Cardiac fibroblast (primary cell): ENCODE data around the gene SPRTN.

Experiments used
- DNase-seq, 2 donors: peaks; one replicate each; pipeline versions ENCODE4 v3.0.0 to v3.0.0-alpha.2; 2010; ENCODE audit warnings: low read depth in 2 of 2
- H3K4me3 ChIP-seq, 2 donors: replicated peaks in 1 of 2; 1 replicate in 1 of 2; 2 replicates in 1 of 2; pipeline ENCODE4 v1.5.1; 2011; ENCODE audit warnings: low read depth in 2 of 2, low read length in 2 of 2, mild to moderate bottlenecking in 2 of 2, moderate library complexity in 1 of 2
- CTCF ChIP-seq: IDR thresholded peaks from one replicate; pipeline ENCODE4 v1.5.1; 2011; ENCODE audit warnings: low read depth, mild to moderate bottlenecking, low read length, inconsistent platforms

The SPRTN gene

DNA sequence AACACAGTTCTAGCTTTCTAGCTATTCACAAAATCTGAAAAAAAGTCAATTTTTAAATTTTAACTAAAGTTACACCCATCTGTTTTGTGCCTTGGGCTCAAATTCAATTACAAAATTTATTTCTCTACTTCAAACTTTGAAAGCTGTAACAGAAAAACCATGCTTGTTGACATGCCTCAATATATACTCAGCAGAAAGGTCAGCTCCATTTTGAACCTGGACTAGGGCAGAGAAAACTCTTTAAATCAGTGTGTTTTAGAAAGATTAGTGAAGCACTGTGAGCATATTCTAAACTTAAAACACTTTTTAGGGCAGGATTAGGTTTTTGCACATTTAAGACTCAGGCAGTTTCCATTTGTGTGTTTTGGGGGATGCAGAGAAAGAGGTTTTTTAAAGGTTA lies 34.4 kb downstream of the SPRTN start:
- no peak overlapping the region for H3K4me3 ChIP-seq
- no peak for DNase-seq
- TF ChIP-seq CTCF: no peak

DNA sequence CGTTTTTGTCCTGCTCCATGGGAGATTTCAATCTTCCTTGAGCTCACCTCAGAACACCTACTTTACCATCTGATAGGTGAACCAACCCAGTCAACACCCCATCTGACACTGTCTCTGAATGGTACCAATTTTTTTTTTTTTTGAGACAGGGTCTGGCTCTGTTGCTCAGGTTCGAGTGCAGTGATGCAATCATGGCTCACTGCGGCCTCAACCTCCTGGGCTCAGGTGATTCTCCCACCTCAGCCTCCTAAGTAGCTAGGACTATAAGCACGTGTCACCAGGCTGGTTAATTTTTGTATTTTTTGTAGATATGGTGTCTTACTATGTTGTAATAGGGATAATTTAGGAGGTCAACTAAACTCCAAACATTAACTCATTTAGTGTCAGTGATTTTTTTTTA lies 36.3 kb downstream of the SPRTN start:
- DNase-seq: no peak
- no peak for TF ChIP-seq CTCF
- H3K4me3 ChIP-seq: no peak overlapping the region

DNA sequence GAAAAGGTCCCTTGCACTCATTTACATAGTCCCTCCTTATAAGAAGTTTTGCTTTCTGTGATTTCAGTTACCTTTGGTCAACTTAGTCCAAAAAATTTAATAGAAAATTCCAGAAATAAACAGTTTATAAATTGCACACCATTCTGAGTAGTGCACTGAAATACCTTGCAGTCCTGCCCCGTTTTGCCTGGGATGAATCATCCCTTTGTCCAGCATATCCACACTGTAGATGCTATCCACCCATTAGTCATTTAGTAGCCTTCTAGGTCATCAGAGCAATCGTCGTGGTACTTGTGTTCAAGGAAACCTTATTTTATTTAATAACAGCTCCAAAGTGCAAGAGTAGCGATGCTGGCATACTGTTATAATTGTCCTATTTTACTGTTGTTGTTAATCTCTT lies 38.0 kb downstream of the SPRTN start:
- TF ChIP-seq CTCF: no peak
- DNase-seq: peak in 1 of 2 donors; percentile 54
- H3K4me3 ChIP-seq: no peak overlapping the region

GRCh38 chr1:231376875-231377549 lies 38.9 kb downstream of the SPRTN start:
- DNase-seq: no peak
- no peak for TF ChIP-seq CTCF
- no peak overlapping the region for H3K4me3 ChIP-seq

- no peak for TF ChIP-seq CTCF
- no peak for DNase-seq
- H3K4me3 ChIP-seq: no peak overlapping the region
Measured at GRCh38 chr1:231381729-231382128, 43.6 kb downstream of the SPRTN start.

DNA sequence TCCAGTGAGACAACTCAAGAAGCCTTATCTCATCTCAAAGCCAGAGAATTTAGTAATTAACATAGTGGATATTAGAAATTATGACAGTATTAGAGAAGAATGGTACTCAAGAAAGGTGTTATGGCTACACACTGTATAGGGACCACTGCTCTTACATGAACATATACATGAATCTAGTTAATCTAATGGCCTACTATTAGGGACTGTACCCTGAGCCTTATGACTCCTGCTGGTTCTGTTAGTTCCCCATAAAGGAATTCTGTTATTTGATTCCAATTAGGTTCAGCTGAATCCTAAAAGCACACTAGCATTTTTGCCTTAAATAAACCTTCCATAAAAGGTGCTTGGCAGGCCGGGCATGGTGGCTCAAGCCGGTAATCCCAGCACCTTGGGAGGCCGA lies 44.3 kb downstream of the SPRTN start:
- no peak for TF ChIP-seq CTCF
- H3K4me3 ChIP-seq: no peak overlapping the region
- DNase-seq: no peak
